Keratinocyte (primary cell): ENCODE measurements around the gene RNF169. TPM values are rescaled to one million over a fixed set of nuclear protein-coding genes. Genes with fewer than 3 reads are reported as not detected.
A peak's percentile ranks its signal among the peaks of the same experiment; 100 is the strongest.

Source experiments
- DNase-seq: peaks from one replicate; pipeline ENCODE4 v3.0.0-alpha.2; 2011; ENCODE audit warnings: low read depth, missing footprints, low spot score
- FAIRE-seq: peaks from 2 replicates; lab custom pipeline; 2011; peaks lifted over from hg19 to GRCh38; lab: Jason Lieb, UNC
- H2AFZ ChIP-seq: 2 replicates; pipeline ENCODE4 v1.6.0; 2012; ENCODE audit warnings: low read length, control low read depth, inconsistent platforms; ENCODE audit not compliant: control insufficient read depth
- H3K27ac ChIP-seq: 2 replicates; pipeline ENCODE4 v1.5.1; 2011; ENCODE audit warnings: low read length; ENCODE audit not compliant: control insufficient read depth, insufficient read depth
- H3K27me3 ChIP-seq: 3 replicates; pipeline ENCODE4 v1.6.0; 2011; ENCODE audit warnings: low read length; ENCODE audit not compliant: control insufficient read depth, insufficient read depth; ENCODE audit errors: extremely low read depth
- H3K36me3 ChIP-seq, 2 experiments: 2 replicates in 1 of 2; 3 replicates in 1 of 2; pipeline ENCODE4 v1.5.1; 2011; ENCODE audit warnings: low read length in 2 of 2, mild to moderate bottlenecking in 1 of 2; ENCODE audit not compliant: control insufficient read depth in 2 of 2, insufficient read depth in 2 of 2; ENCODE audit errors: extremely low read depth in 1 of 2
- H3K4me1 ChIP-seq: 3 replicates; pipeline ENCODE4 v1.5.1; 2011; ENCODE audit warnings: low read length; ENCODE audit not compliant: control insufficient read depth, insufficient read depth; ENCODE audit errors: extremely low read depth
- H3K4me2 ChIP-seq: 3 replicates; pipeline ENCODE4 v1.6.0; 2011; ENCODE audit warnings: low read depth, low read length; ENCODE audit not compliant: control insufficient read depth, insufficient read depth; ENCODE audit errors: extremely low read depth
- H3K4me3 ChIP-seq, 3 experiments: fragments of 200-600 bp in 1 of 3; sonication (generic) in 1 of 3; 2 replicates in 2 of 3; 3 replicates in 1 of 3; pipeline ENCODE4 v1.5.1; 2011 to 2016; ENCODE audit warnings: low read length in 3 of 3, mild to moderate bottlenecking in 3 of 3, control low read depth in 2 of 3, inconsistent platforms in 1 of 3, low read depth in 1 of 3, mixed read lengths in 1 of 3, mixed run types in 1 of 3, moderate library complexity in 1 of 3; ENCODE audit not compliant: control insufficient read depth in 2 of 3, insufficient read depth in 2 of 3; ENCODE audit errors: extremely low read depth in 1 of 3
- H3K79me2 ChIP-seq: 2 replicates; pipeline ENCODE4 v1.6.0; 2012; ENCODE audit warnings: low read length; ENCODE audit not compliant: control insufficient read depth, insufficient read depth
- H3K9ac ChIP-seq: 3 replicates; pipeline ENCODE4 v1.6.0; 2011; ENCODE audit warnings: low read length; ENCODE audit not compliant: control insufficient read depth, insufficient read depth; ENCODE audit errors: extremely low read depth
- H3K9me1 ChIP-seq: 3 replicates; pipeline ENCODE4 v1.6.0; 2011; ENCODE audit warnings: low read length; ENCODE audit not compliant: control insufficient read depth, insufficient read depth; ENCODE audit errors: extremely low read depth
- H3K9me3 ChIP-seq: 2 replicates; pipeline ENCODE4 v1.5.1; 2012; ENCODE audit warnings: low read depth, low read length; ENCODE audit not compliant: control insufficient read depth
- H4K20me1 ChIP-seq: 3 replicates; pipeline ENCODE4 v1.6.0; 2011; ENCODE audit warnings: low read length; ENCODE audit not compliant: control insufficient read depth, insufficient read depth; ENCODE audit errors: extremely low read depth
- EZH2 ChIP-seq: IDR thresholded peaks from one replicate; pipeline ENCODE4 v1.6.1; 2012; ENCODE audit warnings: inconsistent platforms, mild to moderate bottlenecking, low read length, moderate library complexity
- dilution Hi-C: fragments of 300-500 bp; cut with MboI; formaldehyde crosslinking; loops from one replicate; pipeline ENCODE4 v1.7.0; 2020; ENCODE audit warnings: low sequenced_read_pairs; ENCODE audit not compliant: extremely low pct_ligation_motif_present
- polyA plus RNA-seq, 5 experiments: library from polyadenylated mRNA; depleted of rRNA in 3 of 5; stranded (reverse) in 3 of 5; stranded (forward) in 1 of 5; unstranded in 1 of 5; fragments of >200 nt; gene quantifications; 1 replicate in 1 of 5; 2 replicates in 3 of 5; 3 replicates in 1 of 5; pipeline versions ENCODE4 v1.2.1 to v1.2.3, GENCODE V29; 2011 to 2012; ENCODE audit warnings: missing spikeins in 2 of 5, low read depth in 1 of 5, low replicate concordance in 1 of 5
- TF ChIP-seq, protein P1 (sequence below), 3 experiments: IDR thresholded peaks in 1 of 3; conservative IDR thresholded peaks in 1 of 3; optimal IDR thresholded peaks in 1 of 3; 2 replicates in 2 of 3; 3 replicates in 1 of 3; pipeline versions ENCODE3 to v1.5.1; 2011; ENCODE audit warnings: low read length in 3 of 3, mild to moderate bottlenecking in 3 of 3, moderate library complexity in 2 of 3, control low read depth in 1 of 3, inconsistent platforms in 1 of 3; ENCODE audit not compliant: insufficient read depth in 2 of 3; ENCODE audit errors: extremely low read depth in 1 of 3

Gene RNF169
- polyA plus RNA-seq, 1 donor (not counting 4 experiments of a cell fraction or from before 2014, with no cell fraction given): 8.9 TPM

GRCh38 chr11:74730571-74731260 is 17.9 kb upstream of the RNF169 start:
- H3K4me2 ChIP-seq: no peak overlapping the region
- H3K9me1 ChIP-seq: no peaks in the 10 kb centered on the region
- DNase-seq (no peak), FAIRE-seq (no peak)
- no peaks in the 10 kb centered on the region for H3K79me2 ChIP-seq
- no peak overlapping the region for H3K9ac ChIP-seq
- no peaks in the 10 kb centered on the region for H3K9me3 ChIP-seq
- peak; percentile 83 for TF ChIP-seq EZH2
- TF ChIP-seq, protein P1, sequence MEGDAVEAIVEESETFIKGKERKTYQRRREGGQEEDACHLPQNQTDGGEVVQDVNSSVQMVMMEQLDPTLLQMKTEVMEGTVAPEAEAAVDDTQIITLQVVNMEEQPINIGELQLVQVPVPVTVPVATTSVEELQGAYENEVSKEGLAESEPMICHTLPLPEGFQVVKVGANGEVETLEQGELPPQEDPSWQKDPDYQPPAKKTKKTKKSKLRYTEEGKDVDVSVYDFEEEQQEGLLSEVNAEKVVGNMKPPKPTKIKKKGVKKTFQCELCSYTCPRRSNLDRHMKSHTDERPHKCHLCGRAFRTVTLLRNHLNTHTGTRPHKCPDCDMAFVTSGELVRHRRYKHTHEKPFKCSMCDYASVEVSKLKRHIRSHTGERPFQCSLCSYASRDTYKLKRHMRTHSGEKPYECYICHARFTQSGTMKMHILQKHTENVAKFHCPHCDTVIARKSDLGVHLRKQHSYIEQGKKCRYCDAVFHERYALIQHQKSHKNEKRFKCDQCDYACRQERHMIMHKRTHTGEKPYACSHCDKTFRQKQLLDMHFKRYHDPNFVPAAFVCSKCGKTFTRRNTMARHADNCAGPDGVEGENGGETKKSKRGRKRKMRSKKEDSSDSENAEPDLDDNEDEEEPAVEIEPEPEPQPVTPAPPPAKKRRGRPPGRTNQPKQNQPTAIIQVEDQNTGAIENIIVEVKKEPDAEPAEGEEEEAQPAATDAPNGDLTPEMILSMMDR (optimal IDR thresholded peaks at IDR 0.05 in 1 of 3, IDR thresholded peaks at IDR 0.05 in 1 of 3, conservative IDR thresholded peaks at IDR 0.05 in 1 of 3; ENCODE audit: extremely low read depth in 1 of 3, insufficient read depth in 2 of 3, low read length in 3 of 3): no peak
- H3K36me3 ChIP-seq: no peaks in the 10 kb centered on the region
- H4K20me1 ChIP-seq: no peaks in the 10 kb centered on the region
- no peak overlapping the region for H3K4me3 ChIP-seq
- peaks cover 60% of the 10 kb centered on the region for H3K27me3 ChIP-seq
- no peak overlapping the region for H2AFZ ChIP-seq
- no peak overlapping the region for H3K27ac ChIP-seq
- dilution Hi-C loops: no loop called here
- no peaks in the 10 kb centered on the region for H3K4me1 ChIP-seq

DNA sequence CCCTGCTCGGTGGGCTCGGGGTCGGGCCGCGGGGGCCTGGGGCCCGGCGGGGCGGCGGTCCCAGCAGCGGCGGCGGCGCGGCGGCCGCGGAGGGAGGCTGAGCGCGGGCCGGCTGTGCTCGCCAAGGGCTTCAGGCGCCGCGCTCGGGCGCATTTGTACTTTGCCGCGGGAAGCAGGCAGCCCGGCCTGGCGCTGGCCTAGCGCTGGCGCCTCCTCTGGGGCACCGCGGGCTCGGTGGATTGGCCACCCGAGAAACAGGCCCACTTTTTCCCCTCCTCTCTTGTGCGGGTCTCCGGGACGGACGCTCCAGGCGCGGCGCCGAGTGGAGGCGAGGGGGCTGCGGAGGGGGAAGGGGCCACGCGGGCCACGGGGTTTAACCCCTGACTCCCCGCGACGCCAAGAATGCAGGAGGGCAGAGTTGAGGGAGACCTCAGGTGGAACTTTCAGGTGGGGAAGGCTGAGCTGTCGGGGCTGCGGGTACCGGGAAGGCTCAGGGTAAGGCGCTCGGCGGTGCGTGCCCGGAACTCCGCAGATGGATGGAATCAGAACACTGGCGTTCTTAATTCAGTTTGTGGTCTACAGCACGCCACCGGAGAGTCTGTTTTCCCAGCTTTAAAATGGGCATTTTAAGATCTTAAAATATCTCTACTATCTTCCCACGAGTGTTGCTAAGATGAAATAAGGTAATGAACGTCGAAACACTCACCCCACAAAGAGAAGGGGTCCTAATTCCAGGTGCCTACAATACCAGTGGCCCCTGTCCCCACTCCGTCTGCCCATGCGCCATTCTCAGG is 17.2 kb upstream of the RNF169 start, which contains the start of gene CHRDL2:
TSS of gene CHRDL2 (minus strand) at position 126 of the 794 bp plus-strand sequence. CDS start 538 bp downstream, outside the sequence.
- H2AFZ ChIP-seq: no peak within 1 kb of the TSS

More for the DNA sequence above, 17.2 kb upstream of the RNF169 start, which contains the start of gene CHRDL2:
- Histone ChIP-seq H3K27ac (no peak within 1 kb of the TSS), H3K9me1 (no peaks in the 10 kb centered on the region), H3K79me2 (no peaks in the 10 kb centered on the region), H3K4me1 (no peaks in the 10 kb centered on the region), H3K27me3 (peaks cover 60% of the 10 kb centered on the region), H4K20me1 (no peaks in the 10 kb centered on the region), H3K9ac (no peak within 1 kb of the TSS), H3K36me3 (no peaks in the 10 kb centered on the region), H3K4me3 (no peak within 1 kb of the TSS), H3K4me2 (no peak within 1 kb of the TSS), H3K9me3 (no peaks in the 10 kb centered on the region)
- dilution Hi-C loops: no loop called here
- no peak for DNase-seq
- TF ChIP-seq, protein P1 (optimal IDR thresholded peaks at IDR 0.05 in 1 of 3, IDR thresholded peaks at IDR 0.05 in 1 of 3, conservative IDR thresholded peaks at IDR 0.05 in 1 of 3; ENCODE audit: extremely low read depth in 1 of 3, insufficient read depth in 2 of 3, low read length in 3 of 3): no peak
- peak; percentile 72 for TF ChIP-seq EZH2
- no peak for FAIRE-seq
